ENCODE results near the gene C1QL4. TPM values are rescaled to one million over a fixed set of nuclear protein-coding genes. Genes with fewer than 3 reads are reported as not detected.
"Not testable (repeated sequence)": the region's sequence is repeated elsewhere in the genome, so short reads cannot be mapped to it uniquely, and the experiment has no call there.

C1QL4 gene
- total and polyA plus RNA-seq, 3 experiments from 2014 or later, result not detected

GRCh38 chr12:49335118-49335954, 1.7 kb downstream of the C1QL4 start:
- peaks cover 17 to 31% (median 20%) of the 10 kb centered on the region in 3 donors for H3K4me1 Mint-ChIP-seq
- Histone ChIP-seq H3K9me3 (ENCODE audit: low read length) (no peaks in the 10 kb centered on the region), H3K4me1 (ENCODE audit: insufficient read depth, low read length) (peaks cover 10% of the 10 kb centered on the region), H3K4me3 (ENCODE audit: low read length) (no peak overlapping the region), H3K27ac (ENCODE audit: low read depth, low read length) (no peak overlapping the region), H3K36me3 (ENCODE audit: insufficient read depth, low read length) (no peaks in the 10 kb centered on the region), H3K27me3 (ENCODE audit: insufficient read depth, low read length, poor library complexity, severe bottlenecking) (peaks cover 29% of the 10 kb centered on the region)
- H3K4me3 Mint-ChIP-seq, result peak overlapping the region in 5 of 7 donors; percentile 7 to 38 (median 31)
- no peak overlapping the region for H3K27ac Mint-ChIP-seq
- peaks cover 40 to 61% of the 10 kb centered on the region in 2 donors for H3K27me3 Mint-ChIP-seq
- H3K36me3 Mint-ChIP-seq, result no peaks in the 10 kb centered on the region
- ChIA-PET CTCF (interaction anchor here (0.6 to 1.5 kb wide), 3 partner anchors 8 to 46 kb away, joined by 3 to 6 read pairs (median 3); partner anchors contain the start of gene DNAJC22), POLR2A (no interaction called here)
- DNase-seq, result no peak
- no peaks in the 10 kb centered on the region for H3K9me3 Mint-ChIP-seq

- Mint-ChIP-seq H3K27me3 (peaks cover 38 to 56% of the 10 kb centered on the region in 2 donors), H3K4me3 (no peak overlapping the region), H3K36me3 (no peaks in the 10 kb centered on the region), H3K4me1 (peaks cover 17 to 31% (median 20%) of the 10 kb centered on the region in 3 donors), H3K27ac (peak overlapping the region in 2 of 8 donors; percentile 4 to 22), H3K9me3 (no peaks in the 10 kb centered on the region)
- POLR2A ChIA-PET, result no interaction called here
- DNase-seq, result no peak
- Histone ChIP-seq H3K9me3 (ENCODE audit: low read length) (no peaks in the 10 kb centered on the region), H3K4me3 (ENCODE audit: low read length) (no peak overlapping the region), H3K27ac (ENCODE audit: low read depth, low read length) (no peak overlapping the region), H3K36me3 (ENCODE audit: insufficient read depth, low read length) (no peaks in the 10 kb centered on the region), H3K4me1 (ENCODE audit: insufficient read depth, low read length) (peaks cover 10% of the 10 kb centered on the region), H3K27me3 (ENCODE audit: insufficient read depth, low read length, poor library complexity, severe bottlenecking) (peaks cover 29% of the 10 kb centered on the region)
- CTCF ChIA-PET, result interaction anchor here (1.2 to 1.5 kb wide), 2 partner anchors 12 to 45 kb away, joined by 3 to 6 read pairs; partner anchors contain the start of gene DNAJC22
Measured at GRCh38 chr12:49334681-49335080, 2.3 kb downstream of the C1QL4 start.

GRCh38 chr12:49334226-49334625, 2.8 kb downstream of the C1QL4 start:
- Histone ChIP-seq H3K4me3 (ENCODE audit: low read length) (no peak overlapping the region), H3K27ac (ENCODE audit: low read depth, low read length) (no peak overlapping the region), H3K4me1 (ENCODE audit: insufficient read depth, low read length) (peaks cover 10% of the 10 kb centered on the region), H3K36me3 (ENCODE audit: insufficient read depth, low read length) (no peaks in the 10 kb centered on the region), H3K27me3 (ENCODE audit: insufficient read depth, low read length, poor library complexity, severe bottlenecking) (peaks cover 29% of the 10 kb centered on the region), H3K9me3 (ENCODE audit: low read length) (no peaks in the 10 kb centered on the region)
- Mint-ChIP-seq H3K4me1 (peaks cover 17 to 31% (median 20%) of the 10 kb centered on the region in 3 donors), H3K27ac (peak overlapping the region in 1 of 8 donors; percentile 4), H3K27me3 (peaks cover 38 to 54% of the 10 kb centered on the region in 2 donors), H3K36me3 (no peaks in the 10 kb centered on the region), H3K9me3 (no peaks in the 10 kb centered on the region), H3K4me3 (no peak overlapping the region)
- POLR2A ChIA-PET, result no interaction called here
- DNase-seq, result no peak
- CTCF ChIA-PET, result interaction anchor here (1.0 to 1.5 kb wide), 2 partner anchors 9 to 45 kb away, joined by 6 read pairs; no protein-coding TSS in a partner anchor

GRCh38 chr12:49333778-49334177, 3.2 kb downstream of the C1QL4 start:
- H3K9me3 ChIP-seq (ENCODE audit: low read length); H3K4me3 Mint-ChIP-seq; H3K27ac ChIP-seq (ENCODE audit: low read depth, low read length); H3K36me3 ChIP-seq (ENCODE audit: insufficient read depth, low read length); H3K27ac Mint-ChIP-seq; H3K4me3 ChIP-seq (ENCODE audit: low read length); H3K36me3 Mint-ChIP-seq; DNase-seq; H3K9me3 Mint-ChIP-seq: not testable (repeated sequence)
- ChIA-PET CTCF (interaction anchor here (0.7 to 2.7 kb wide), 3 partner anchors 8 to 45 kb away, joined by 4 to 7 read pairs (median 6); no protein-coding TSS in a partner anchor), POLR2A (interaction anchor here (0.7 kb wide), 1 partner anchor 43 kb away, joined by 3 read pairs; no protein-coding TSS in a partner anchor)
- peaks cover 38 to 54% of the 10 kb centered on the region in 2 donors for H3K27me3 Mint-ChIP-seq
- H3K4me1 Mint-ChIP-seq, result peaks cover 17 to 31% (median 20%) of the 10 kb centered on the region in 3 donors
- Histone ChIP-seq H3K27me3 (ENCODE audit: insufficient read depth, low read length, poor library complexity, severe bottlenecking) (peaks cover 29% of the 10 kb centered on the region), H3K4me1 (ENCODE audit: insufficient read depth, low read length) (peaks cover 10% of the 10 kb centered on the region)

GRCh38 chr12:49332891-49333371, 4.1 kb downstream of the C1QL4 start:
- Mint-ChIP-seq H3K4me1 (peaks cover 16 to 28% (median 18%) of the 10 kb centered on the region in 3 donors), H3K4me3 (peak overlapping the region in 3 of 7 donors; percentile 26 to 41 (median 37)), H3K9me3 (no peaks in the 10 kb centered on the region), H3K27ac (no peak overlapping the region), H3K36me3 (no peaks in the 10 kb centered on the region), H3K27me3 (peaks cover 35 to 52% of the 10 kb centered on the region in 2 donors)
- POLR2A ChIA-PET, result no interaction called here
- Histone ChIP-seq H3K9me3 (ENCODE audit: low read length) (no peaks in the 10 kb centered on the region), H3K27me3 (ENCODE audit: insufficient read depth, low read length, poor library complexity, severe bottlenecking) (peaks cover 29% of the 10 kb centered on the region), H3K36me3 (ENCODE audit: insufficient read depth, low read length) (no peaks in the 10 kb centered on the region), H3K4me3 (ENCODE audit: low read length) (no peak overlapping the region), H3K27ac (ENCODE audit: low read depth, low read length) (no peak overlapping the region), H3K4me1 (ENCODE audit: insufficient read depth, low read length) (peaks cover 10% of the 10 kb centered on the region)
- DNase-seq, result no peak
- CTCF ChIA-PET, result interaction anchor here (0.7 to 2.7 kb wide), 3 partner anchors 9 to 44 kb away, joined by 3 to 7 read pairs (median 4); no protein-coding TSS in a partner anchor

GRCh38 chr12:49332441-49332861, 4.5 kb downstream of the C1QL4 start:
- Mint-ChIP-seq H3K27me3 (peaks cover 34 to 49% of the 10 kb centered on the region in 2 donors), H3K9me3 (no peaks in the 10 kb centered on the region), H3K4me3 (peak overlapping the region in 1 of 7 donors; percentile 15), H3K27ac (peak overlapping the region in 1 of 8 donors; percentile 54), H3K36me3 (no peaks in the 10 kb centered on the region), H3K4me1 (peaks cover 11 to 24% (median 13%) of the 10 kb centered on the region in 3 donors)
- ChIA-PET CTCF (interaction anchor here (1.1 to 2.7 kb wide), 8 partner anchors 10 to 221 kb away, joined by 5 to 27 read pairs (median 8); partner anchors contain the start of genes DNAJC22 and TROAP), POLR2A (no interaction called here)
- no peaks in the 10 kb centered on the region for H3K36me3 ChIP-seq (ENCODE audit: insufficient read depth, low read length)
- H3K4me3 ChIP-seq (ENCODE audit: low read length), result no peak overlapping the region
- no peak overlapping the region for H3K27ac ChIP-seq (ENCODE audit: low read depth, low read length)
- H3K27me3 ChIP-seq (ENCODE audit: insufficient read depth, low read length, poor library complexity, severe bottlenecking), result peaks cover 27% of the 10 kb centered on the region
- H3K9me3 ChIP-seq (ENCODE audit: low read length), result no peaks in the 10 kb centered on the region
- no peak for DNase-seq
- peaks cover 8% of the 10 kb centered on the region for H3K4me1 ChIP-seq (ENCODE audit: insufficient read depth, low read length)

GRCh38 chr12:49331380-49332222, 5.4 kb downstream of the C1QL4 start:
- no peaks in the 10 kb centered on the region for H3K36me3 ChIP-seq (ENCODE audit: insufficient read depth, low read length)
- peak overlapping the region in 2 of 8 donors; percentile 25 to 54 for H3K27ac Mint-ChIP-seq
- ChIA-PET CTCF (interaction anchor here (0.7 to 2.7 kb wide), 11 partner anchors 9 to 222 kb away, joined by 3 to 27 read pairs (median 6); partner anchors contain the start of genes DNAJC22, PRPH, SPATS2 and TROAP), POLR2A (no interaction called here)
- no peak overlapping the region for H3K27ac ChIP-seq (ENCODE audit: low read depth, low read length)
- no peaks in the 10 kb centered on the region for H3K36me3 Mint-ChIP-seq
- no peak for DNase-seq
- H3K4me1 Mint-ChIP-seq, result peaks cover 5 to 15% (median 6%) of the 10 kb centered on the region in 3 donors
- H3K4me1 ChIP-seq (ENCODE audit: insufficient read depth, low read length), result peaks cover 1% of the 10 kb centered on the region
- H3K27me3 ChIP-seq (ENCODE audit: insufficient read depth, low read length, poor library complexity, severe bottlenecking), result peaks cover 22% of the 10 kb centered on the region
- H3K9me3 Mint-ChIP-seq, result no peaks in the 10 kb centered on the region
- no peak overlapping the region for H3K4me3 ChIP-seq (ENCODE audit: low read length)
- no peaks in the 10 kb centered on the region for H3K9me3 ChIP-seq (ENCODE audit: low read length)
- peaks cover 29 to 41% of the 10 kb centered on the region in 2 donors for H3K27me3 Mint-ChIP-seq
- peak overlapping the region in 1 of 7 donors; percentile 32 for H3K4me3 Mint-ChIP-seq
